ENCODE results near the gene TM4SF20. TPM values are rescaled to one million over a fixed set of nuclear protein-coding genes. Genes with fewer than 3 reads are reported as not detected.
"Not testable (repeated sequence)": the region's sequence is repeated elsewhere in the genome, so short reads cannot be mapped to it uniquely, and the experiment has no call there.

TM4SF20 gene
- total RNA-seq, 1 experiment from 2014 or later = not detected

GRCh38 chr2:227398684-227399670, 19.9 kb upstream of the TM4SF20 start:
- DNase-seq (ENCODE audit: low read depth) = no peak

DNA sequence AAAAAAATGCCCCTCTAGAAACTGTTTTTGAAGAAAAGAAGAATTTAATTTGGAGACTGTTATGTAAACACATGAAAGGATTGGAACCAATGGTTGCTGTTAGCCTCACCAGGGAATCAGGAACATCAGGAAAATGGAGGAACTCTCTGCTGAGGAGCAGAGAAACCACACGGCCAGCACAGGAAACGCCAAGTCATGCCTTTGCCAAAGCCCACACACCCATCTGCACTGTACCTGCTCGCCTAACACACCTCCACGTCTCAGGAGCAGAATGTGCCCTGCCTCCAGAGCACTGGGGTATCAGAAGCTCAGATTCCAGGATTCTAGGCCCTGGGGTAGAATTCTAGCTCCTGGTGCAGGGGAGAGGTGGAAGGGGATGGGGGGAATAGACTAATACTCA, 18.5 kb upstream of the TM4SF20 start:
- DNase-seq (ENCODE audit: low read depth) = no peak

DNA sequence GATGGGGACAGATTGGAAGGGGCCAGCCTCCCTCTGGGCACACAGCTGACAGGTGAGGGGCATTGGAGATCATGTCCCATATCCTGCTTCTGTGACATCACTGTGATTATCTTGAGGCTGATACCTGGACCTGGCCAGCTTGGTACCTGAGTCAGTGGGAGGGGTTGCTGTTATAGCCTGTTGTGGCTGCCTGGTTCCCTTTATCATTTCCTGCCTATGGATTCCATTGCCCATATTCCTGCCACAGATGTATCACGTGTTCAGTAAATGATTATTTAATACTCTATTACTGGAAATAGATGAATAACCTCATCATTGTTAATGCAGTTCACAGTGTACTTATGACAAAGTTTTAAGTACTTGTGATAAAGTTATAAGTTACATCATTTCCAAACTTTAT, 16.4 kb upstream of the TM4SF20 start:
- no peak for DNase-seq (ENCODE audit: low read depth)

- no peak for DNase-seq (ENCODE audit: low read depth)
These were observed 15.3 kb upstream of the TM4SF20 start for GRCh38 chr2:227394401-227394800.

- no peak for DNase-seq (ENCODE audit: low read depth)
These were observed 11.6 kb upstream of the TM4SF20 start for GRCh38 chr2:227390468-227391256.

GRCh38 chr2:227389661-227390060, 10.6 kb upstream of the TM4SF20 start:
- no peak for DNase-seq (ENCODE audit: low read depth)

GRCh38 chr2:227389231-227389630, 10.1 kb upstream of the TM4SF20 start:
- no peak for DNase-seq (ENCODE audit: low read depth)

DNA sequence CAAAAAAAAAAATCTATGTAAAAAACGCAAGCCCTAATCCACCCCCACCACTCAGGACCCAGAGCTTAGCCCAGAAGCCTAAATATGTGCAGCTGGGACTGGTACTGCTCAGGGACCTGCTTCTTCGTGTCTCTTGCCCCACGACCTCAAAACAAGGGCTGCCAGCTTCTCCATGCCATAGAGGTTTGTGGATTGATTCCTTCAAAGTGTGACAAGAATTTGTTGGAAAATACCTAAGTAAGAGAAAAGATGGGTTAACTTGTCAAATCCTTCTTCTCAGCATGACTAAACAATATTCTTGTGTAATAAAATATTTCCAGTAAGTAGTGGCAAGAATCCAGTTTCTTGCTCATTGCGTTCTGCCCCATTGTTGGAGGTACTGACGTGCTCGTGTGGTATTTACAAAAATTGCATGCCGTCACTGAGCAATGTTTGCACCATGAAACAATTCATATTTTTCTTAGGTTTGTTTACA, 9.5 kb upstream of the TM4SF20 start:
- no peak for DNase-seq (ENCODE audit: low read depth)

GRCh38 chr2:227387583-227387982, 8.5 kb upstream of the TM4SF20 start, which contains the start of gene SCYGR1:
Gene SCYGR1 (minus strand): TSS chr2:227387949. CDS start chr2:227387949, 0 bp downstream.
- not testable (repeated sequence) for DNase-seq (ENCODE audit: low read depth)

GRCh38 chr2:227386630-227387029, 7.5 kb upstream of the TM4SF20 start:
- DNase-seq (ENCODE audit: low read depth) = no peak

- DNase-seq (ENCODE audit: low read depth) = no peak
These were observed 4.6 kb upstream of the TM4SF20 start for GRCh38 chr2:227383686-227384085.

GRCh38 chr2:227382241-227382835, 3.2 kb upstream of the TM4SF20 start:
- DNase-seq (ENCODE audit: low read depth) = not testable (repeated sequence)

GRCh38 chr2:227378371-227378782, 729 bp downstream of the TM4SF20 start:
- no peak for DNase-seq (ENCODE audit: low read depth)

DNA sequence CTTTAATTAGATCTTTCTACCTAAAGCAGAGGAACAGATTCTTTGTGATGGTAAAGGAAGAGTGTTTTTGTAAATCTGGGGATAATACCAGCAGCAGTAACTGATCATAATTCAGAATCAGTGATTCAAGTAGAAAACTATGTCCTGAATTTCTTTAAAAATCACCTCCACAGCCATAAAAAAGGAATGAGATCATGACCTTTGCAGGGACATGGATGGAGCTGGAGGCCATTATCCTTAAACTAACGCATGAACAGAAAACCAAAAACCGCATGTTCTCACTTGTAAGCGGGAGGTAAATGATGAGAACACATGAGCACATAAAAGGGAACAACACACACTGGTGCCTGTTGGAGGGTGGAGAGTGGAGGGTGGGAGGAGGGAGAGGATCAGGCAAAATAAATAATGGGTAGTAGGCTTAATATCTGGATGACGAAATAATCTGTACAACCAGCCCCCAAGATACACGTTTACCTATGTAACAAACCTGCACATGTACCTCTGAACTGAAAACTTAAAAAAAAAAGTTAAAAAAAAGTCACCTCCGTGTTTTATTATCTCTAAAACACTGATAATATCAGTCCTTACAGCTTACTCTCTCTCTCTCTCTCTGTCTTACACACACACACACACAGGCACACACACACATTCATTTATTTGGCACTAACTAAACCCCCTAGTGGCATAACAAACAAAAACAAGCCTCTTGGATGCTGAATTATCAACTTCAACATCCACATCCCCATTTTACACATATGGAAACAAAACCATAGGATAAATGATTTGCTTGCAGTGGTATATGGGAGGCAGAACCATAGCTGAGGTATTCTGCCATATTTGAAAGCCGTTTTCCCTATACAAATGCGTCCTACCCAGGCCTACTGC, 1.4 kb downstream of the TM4SF20 start:
- no peak for DNase-seq (ENCODE audit: low read depth)

DNA sequence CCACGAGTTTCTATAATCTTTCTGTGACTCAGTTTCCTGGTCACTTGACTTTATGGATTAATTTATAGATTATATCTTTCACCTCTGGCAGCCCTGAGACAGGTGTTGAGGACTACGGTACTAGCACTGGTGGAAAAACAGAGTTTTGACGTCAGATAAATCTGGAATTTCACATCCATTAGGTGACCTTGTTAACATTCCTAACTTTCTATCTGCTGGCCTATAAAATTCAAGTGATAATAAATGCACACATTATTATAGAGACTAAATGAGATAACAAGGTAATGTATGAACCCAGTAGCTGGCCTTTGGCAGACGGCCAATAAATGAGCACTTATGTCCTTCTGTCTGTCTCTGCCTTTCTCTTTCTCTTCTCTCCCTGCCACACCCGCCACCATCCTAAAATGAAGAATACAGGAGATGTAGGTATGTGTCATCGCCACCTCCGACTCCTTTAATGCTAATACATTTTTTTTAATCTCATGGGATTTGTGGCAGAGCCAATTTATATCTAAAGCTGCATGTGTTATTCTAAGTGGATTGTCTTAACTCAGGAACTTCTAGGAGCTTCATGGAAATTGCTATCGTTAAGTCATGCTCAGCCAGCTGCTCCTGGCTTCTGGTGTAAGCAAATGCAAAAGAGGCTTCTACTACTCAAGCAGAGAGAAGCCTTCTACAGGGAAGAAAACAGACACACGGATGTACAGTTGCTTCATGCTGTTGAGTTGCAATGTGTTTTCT, 2.3 kb downstream of the TM4SF20 start:
- DNase-seq (ENCODE audit: low read depth) = no peak

DNA sequence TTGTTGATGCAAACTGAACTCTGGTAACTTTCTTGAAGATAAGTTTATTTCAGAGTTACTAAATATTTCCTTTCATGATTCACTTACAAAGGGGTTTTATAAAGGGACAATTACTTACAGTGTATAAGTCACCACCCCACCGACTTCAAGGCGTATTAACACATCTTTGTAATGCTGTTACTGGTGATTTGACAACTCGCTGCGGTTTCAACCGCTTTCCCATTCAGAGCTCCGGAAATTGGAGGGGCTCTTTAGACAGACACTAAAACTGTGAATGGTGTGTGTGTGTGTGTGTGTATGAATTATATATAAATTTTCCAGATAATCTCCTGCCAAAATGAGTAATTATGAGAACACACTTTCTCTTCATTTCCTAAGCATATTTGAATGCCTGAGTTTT, 4.9 kb downstream of the TM4SF20 start:
- DNase-seq (ENCODE audit: low read depth) = peak; percentile 59

GRCh38 chr2:227373389-227373788, 5.7 kb downstream of the TM4SF20 start:
- no peak for DNase-seq (ENCODE audit: low read depth)

DNA sequence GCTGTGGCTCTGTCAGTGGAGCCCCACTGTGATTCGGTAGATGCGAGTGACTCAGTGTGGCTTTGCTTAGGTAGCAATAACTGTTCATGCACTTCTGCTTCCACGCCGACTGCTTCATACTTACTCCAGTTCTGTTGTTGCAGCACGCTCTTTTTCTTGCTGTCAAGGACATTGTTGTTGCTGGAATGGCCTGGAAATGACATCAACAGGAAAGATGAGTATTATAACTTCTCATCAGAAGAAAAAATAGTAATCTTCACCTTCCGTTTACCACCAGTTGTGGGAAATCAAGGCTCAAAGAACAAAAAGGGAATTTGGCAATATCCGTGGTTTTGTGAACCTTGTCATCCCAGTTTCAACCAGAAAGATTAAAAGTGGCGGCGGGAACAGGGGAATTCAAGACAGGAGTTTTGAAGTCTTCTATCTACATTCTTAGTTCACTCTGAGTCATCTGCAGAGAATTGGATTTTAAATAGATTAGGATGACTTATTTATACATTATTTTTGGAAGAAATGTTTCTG, 8.3 kb downstream of the TM4SF20 start:
- DNase-seq (ENCODE audit: low read depth) = peak; percentile 36

GRCh38 chr2:227370092-227370491, 9.0 kb downstream of the TM4SF20 start:
- DNase-seq (ENCODE audit: low read depth) = no peak

DNA sequence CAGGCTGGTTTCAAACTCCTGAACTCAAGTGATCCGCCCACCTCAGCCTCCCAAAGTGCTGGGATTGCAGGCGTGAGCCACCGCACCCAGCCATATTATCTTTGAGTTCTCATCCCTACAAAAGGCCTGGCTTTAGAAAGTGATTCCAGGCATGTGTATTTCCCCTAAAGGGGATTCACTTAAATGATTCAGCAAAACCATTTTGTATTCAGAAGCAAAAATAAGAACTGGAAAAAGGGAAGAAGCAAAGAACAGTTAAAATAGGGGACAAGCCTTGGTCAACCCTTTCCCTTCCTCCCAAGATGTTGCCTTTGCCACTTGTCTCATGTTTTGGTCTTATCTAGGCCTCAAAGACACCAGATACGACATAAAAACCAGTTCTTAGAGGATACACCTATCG, 10.5 kb downstream of the TM4SF20 start:
- DNase-seq (ENCODE audit: low read depth) = no peak

All from Daoy (cell line).